Measurements from ENCODE around the gene OTX2. TPM values are rescaled to one million over a fixed set of nuclear protein-coding genes. Genes with fewer than 3 reads are reported as not detected.

The OTX2 gene
- total RNA-seq, 1 donor from 2014 or later: not detected

GRCh38 chr14:56808110-56808382 lies 2.2 kb downstream of the OTX2 start:
- no peak for TF ChIP-seq CTCF (IDR thresholded peaks at IDR 0.05; ENCODE audit: borderline replicate concordance)
- intact Hi-C loops (cut with micrococcal nuclease): no loop called here
- Histone ChIP-seq H3K27ac (replicated peaks) (no peak overlapping the region), H3K36me3 (no peaks in the 10 kb centered on the region), H3K9me3 (replicated peaks) (no peaks in the 10 kb centered on the region), H3K4me3 (peak overlapping the region; percentile 48), H3K4me1 (peaks cover 24% of the 10 kb centered on the region), H3K27me3 (ENCODE audit: low read depth) (peaks cover 100% of the 10 kb centered on the region)
- DNase-seq: no peak

- intact Hi-C loops (cut with micrococcal nuclease): no loop called here
- Histone ChIP-seq H3K4me3 (peak overlapping the region; percentile 48), H3K9me3 (replicated peaks) (no peaks in the 10 kb centered on the region), H3K27me3 (ENCODE audit: low read depth) (peaks cover 100% of the 10 kb centered on the region), H3K4me1 (peaks cover 24% of the 10 kb centered on the region), H3K36me3 (no peaks in the 10 kb centered on the region), H3K27ac (replicated peaks) (no peak overlapping the region)
- no peak for DNase-seq
- no peak for TF ChIP-seq CTCF (IDR thresholded peaks at IDR 0.05; ENCODE audit: borderline replicate concordance)
These were observed 2.7 kb downstream of the OTX2 start for GRCh38 chr14:56807386-56808109.

- Histone ChIP-seq H3K36me3 (no peaks in the 10 kb centered on the region), H3K4me1 (peaks cover 24% of the 10 kb centered on the region), H3K9me3 (replicated peaks) (no peaks in the 10 kb centered on the region), H3K27me3 (ENCODE audit: low read depth) (peaks cover 100% of the 10 kb centered on the region), H3K4me3 (no peak overlapping the region), H3K27ac (replicated peaks) (no peak overlapping the region)
- TF ChIP-seq CTCF (IDR thresholded peaks at IDR 0.05; ENCODE audit: borderline replicate concordance): no peak
- no peak for DNase-seq
- intact Hi-C loops (cut with micrococcal nuclease): no loop called here
These were observed 3.5 kb downstream of the OTX2 start for GRCh38 chr14:56806760-56807159.

- H3K4me1 ChIP-seq: peaks cover 24% of the 10 kb centered on the region
- H3K4me3 ChIP-seq: no peak overlapping the region
- H3K36me3 ChIP-seq: no peaks in the 10 kb centered on the region
- no peak for DNase-seq
- intact Hi-C loops (cut with micrococcal nuclease): no loop called here
- no peak overlapping the region for H3K27ac ChIP-seq (replicated peaks)
- no peak for TF ChIP-seq CTCF (IDR thresholded peaks at IDR 0.05; ENCODE audit: borderline replicate concordance)
- no peaks in the 10 kb centered on the region for H3K9me3 ChIP-seq (replicated peaks)
- H3K27me3 ChIP-seq (ENCODE audit: low read depth): peaks cover 100% of the 10 kb centered on the region
These were observed 4.1 kb downstream of the OTX2 start for GRCh38 chr14:56805992-56806727.

GRCh38 chr14:56805201-56805991 lies 4.9 kb downstream of the OTX2 start:
- Histone ChIP-seq H3K9me3 (replicated peaks) (no peaks in the 10 kb centered on the region), H3K4me3 (no peak overlapping the region), H3K4me1 (peaks cover 24% of the 10 kb centered on the region), H3K27ac (replicated peaks) (no peak overlapping the region), H3K36me3 (no peaks in the 10 kb centered on the region), H3K27me3 (ENCODE audit: low read depth) (peaks cover 100% of the 10 kb centered on the region)
- intact Hi-C loops (cut with micrococcal nuclease): no loop called here
- no peak for TF ChIP-seq CTCF (IDR thresholded peaks at IDR 0.05; ENCODE audit: borderline replicate concordance)
- no peak for DNase-seq
